HEK293T (cell line): ENCODE data around the gene PHYKPL.

Source experiments
- BHLHE40 ChIP-seq: fragments of 450-650 bp; IDR thresholded peaks from 2 replicates; pipeline ENCODE4 v1.6.1; 2016; ENCODE audit warnings: mild to moderate bottlenecking, moderate library complexity, borderline replicate concordance
- FOXK2 ChIP-seq: fragments of 450-650 bp; IDR thresholded peaks from 2 replicates; pipeline ENCODE4 v1.6.1; 2016; ENCODE audit warnings: mild to moderate bottlenecking
- L3MBTL2 ChIP-seq: fragments of 450-650 bp; conservative IDR thresholded peaks from 2 replicates; pipeline ENCODE4 v1.6.1; 2016; ENCODE audit warnings: mild to moderate bottlenecking
- SUZ12 ChIP-seq: fragments of 450-650 bp; IDR thresholded peaks from 2 replicates; pipeline ENCODE4 v1.6.1; 2016; ENCODE audit warnings: mild to moderate bottlenecking
- ZNF384 ChIP-seq: fragments of 450-650 bp; IDR thresholded peaks from 2 replicates; pipeline ENCODE4 v1.6.1; 2016

DNA sequence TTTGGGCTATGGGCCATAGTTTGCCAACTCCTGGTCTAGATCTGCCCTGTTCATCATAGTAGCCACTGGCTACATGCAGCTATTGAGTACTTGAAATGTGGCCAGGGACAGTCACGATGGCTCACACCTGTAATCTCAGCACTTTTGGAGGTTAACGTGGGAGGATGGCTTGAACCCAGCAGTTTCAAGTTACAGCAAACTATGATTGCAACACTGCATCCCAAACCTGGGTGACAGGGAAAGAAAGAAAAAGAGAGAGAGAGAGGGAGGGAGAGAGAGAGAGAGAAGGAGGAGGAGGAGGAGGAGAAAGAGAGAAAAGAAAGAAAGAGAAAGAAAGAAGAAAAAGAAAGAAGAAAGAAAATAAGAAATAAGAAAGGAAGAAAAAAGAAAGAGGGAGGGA, 40.4 kb downstream of the PHYKPL start:
- TF ChIP-seq SUZ12 (no peak), L3MBTL2 (no peak), FOXK2 (no peak), BHLHE40 (no peak), ZNF384 (no peak)
